HL-60 (cell line): ENCODE data around the gene ABHD4.

Experiments
- DNase-seq, 2 experiments: peaks; one replicate each; pipeline ENCODE4 v3.0.0-alpha.2; 2010 to 2020; ENCODE audit warnings: low read depth in 1 of 2, low spot score in 1 of 2
- H3K27ac ChIP-seq: fragments of 250-450 bp; sonication (Bioruptor Pico); replicated peaks from 2 replicates; pipeline ENCODE4 v1.5.1; 2020; ENCODE audit warnings: mild to moderate bottlenecking, moderate library complexity
- H3K27me3 ChIP-seq: fragments of 250-450 bp; sonication (Bioruptor Pico); 2 replicates; pipeline ENCODE4 v1.5.1; 2021; ENCODE audit warnings: mild to moderate bottlenecking, moderate library complexity; ENCODE audit not compliant: insufficient read depth, poor library complexity, severe bottlenecking
- H3K4me3 ChIP-seq: replicated peaks from 2 replicates; pipeline ENCODE4 v1.5.1; 2011; ENCODE audit warnings: mild to moderate bottlenecking, control low read depth, low read length; ENCODE audit not compliant: insufficient read depth
- CTCF ChIP-seq: IDR thresholded peaks from one replicate; pipeline ENCODE4 v1.5.1; 2011; ENCODE audit warnings: low read length, control low read depth, inconsistent platforms; ENCODE audit not compliant: insufficient read depth
- GABPA ChIP-seq: IDR thresholded peaks from 2 replicates; pipeline ENCODE4 v1.6.1; 2012; ENCODE audit warnings: low read depth
- POLR2AphosphoS5 ChIP-seq: IDR thresholded peaks from 2 replicates; pipeline ENCODE4 v1.6.1; 2012; ENCODE audit warnings: low read depth
- SPI1 ChIP-seq: IDR thresholded peaks from 2 replicates; pipeline ENCODE4 v1.6.1; 2012; ENCODE audit warnings: low read depth, mild to moderate bottlenecking, borderline replicate concordance
- TF ChIP-seq, protein P1 (sequence below): IDR thresholded peaks from 2 replicates; pipeline ENCODE4 v1.6.1; 2012; ENCODE audit warnings: low read depth; ENCODE audit not compliant: insufficient replicate concordance

The ABHD4 gene

DNA sequence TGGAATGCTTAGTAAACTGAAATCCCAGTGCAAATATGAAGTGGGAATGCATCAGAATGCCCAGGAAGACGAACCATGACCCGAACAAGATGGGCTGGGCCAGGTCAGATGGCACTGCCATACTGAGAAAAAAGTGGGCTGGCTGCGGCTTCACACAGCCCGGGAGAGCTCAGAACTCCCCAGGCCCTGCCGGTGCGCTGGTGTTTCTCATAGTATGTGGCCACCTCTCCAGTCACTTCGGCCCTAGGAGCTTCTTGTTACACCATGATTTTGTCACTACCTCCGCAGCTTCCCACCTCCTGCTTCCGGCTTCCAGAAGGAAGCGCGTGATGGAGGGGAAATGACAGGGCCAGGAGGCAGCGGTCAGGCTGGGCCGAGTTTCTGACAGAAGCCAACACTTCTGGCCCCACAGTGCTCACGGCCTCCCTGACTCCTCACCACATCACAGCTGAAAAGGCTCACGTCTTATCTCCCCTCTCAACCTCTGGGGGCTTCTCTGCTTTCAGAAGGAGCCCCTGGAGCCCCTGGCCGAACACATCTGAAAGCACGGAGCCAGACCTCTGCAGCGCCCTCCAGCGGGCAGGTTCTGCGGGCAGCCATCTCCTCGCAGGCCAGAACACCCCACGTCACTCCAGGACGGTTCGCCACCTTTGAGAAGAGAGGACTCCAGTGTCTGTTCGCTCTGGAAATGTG is 39.7 kb upstream of the ABHD4 start:
- no peak for DNase-seq
- peak overlapping the region; percentile 99 for H3K27ac ChIP-seq
- no peak overlapping the region for H3K4me3 ChIP-seq
- H3K27me3 ChIP-seq = no peaks in the 10 kb centered on the region
- TF ChIP-seq, protein P1, sequence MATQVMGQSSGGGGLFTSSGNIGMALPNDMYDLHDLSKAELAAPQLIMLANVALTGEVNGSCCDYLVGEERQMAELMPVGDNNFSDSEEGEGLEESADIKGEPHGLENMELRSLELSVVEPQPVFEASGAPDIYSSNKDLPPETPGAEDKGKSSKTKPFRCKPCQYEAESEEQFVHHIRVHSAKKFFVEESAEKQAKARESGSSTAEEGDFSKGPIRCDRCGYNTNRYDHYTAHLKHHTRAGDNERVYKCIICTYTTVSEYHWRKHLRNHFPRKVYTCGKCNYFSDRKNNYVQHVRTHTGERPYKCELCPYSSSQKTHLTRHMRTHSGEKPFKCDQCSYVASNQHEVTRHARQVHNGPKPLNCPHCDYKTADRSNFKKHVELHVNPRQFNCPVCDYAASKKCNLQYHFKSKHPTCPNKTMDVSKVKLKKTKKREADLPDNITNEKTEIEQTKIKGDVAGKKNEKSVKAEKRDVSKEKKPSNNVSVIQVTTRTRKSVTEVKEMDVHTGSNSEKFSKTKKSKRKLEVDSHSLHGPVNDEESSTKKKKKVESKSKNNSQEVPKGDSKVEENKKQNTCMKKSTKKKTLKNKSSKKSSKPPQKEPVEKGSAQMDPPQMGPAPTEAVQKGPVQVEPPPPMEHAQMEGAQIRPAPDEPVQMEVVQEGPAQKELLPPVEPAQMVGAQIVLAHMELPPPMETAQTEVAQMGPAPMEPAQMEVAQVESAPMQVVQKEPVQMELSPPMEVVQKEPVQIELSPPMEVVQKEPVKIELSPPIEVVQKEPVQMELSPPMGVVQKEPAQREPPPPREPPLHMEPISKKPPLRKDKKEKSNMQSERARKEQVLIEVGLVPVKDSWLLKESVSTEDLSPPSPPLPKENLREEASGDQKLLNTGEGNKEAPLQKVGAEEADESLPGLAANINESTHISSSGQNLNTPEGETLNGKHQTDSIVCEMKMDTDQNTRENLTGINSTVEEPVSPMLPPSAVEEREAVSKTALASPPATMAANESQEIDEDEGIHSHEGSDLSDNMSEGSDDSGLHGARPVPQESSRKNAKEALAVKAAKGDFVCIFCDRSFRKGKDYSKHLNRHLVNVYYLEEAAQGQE = no peak
- peak; percentile 20; the same call in 1 of the 2 replicates for TF ChIP-seq POLR2AphosphoS5

DNA sequence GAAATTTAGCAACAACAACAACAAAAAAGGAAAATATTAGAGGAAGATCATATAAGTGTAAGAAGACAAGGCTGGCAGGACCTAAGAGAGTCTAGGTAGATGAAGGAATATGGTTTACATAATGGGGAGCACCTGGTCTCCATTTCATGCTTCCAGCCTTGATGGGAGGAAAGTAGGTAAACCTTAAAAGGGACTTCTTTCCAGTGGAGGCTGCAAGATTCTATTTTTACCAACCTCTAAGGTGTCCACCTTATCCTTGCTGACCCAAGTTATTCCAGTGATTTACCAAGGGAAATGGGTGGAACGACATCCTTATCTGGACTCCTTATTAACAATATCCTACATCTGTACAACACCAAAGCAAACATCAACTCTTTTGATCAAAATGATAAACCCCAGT is 39.1 kb upstream of the ABHD4 start:
- Histone ChIP-seq H3K27me3 (no peaks in the 10 kb centered on the region), H3K27ac (no peak overlapping the region), H3K4me3 (no peak overlapping the region)
- DNase-seq = no peak
- TF ChIP-seq CTCF = no peak
- no peak for TF ChIP-seq GABPA
- no peak for TF ChIP-seq SPI1
- TF ChIP-seq POLR2AphosphoS5 = no peak
- TF ChIP-seq, protein P1 = no peak

DNA sequence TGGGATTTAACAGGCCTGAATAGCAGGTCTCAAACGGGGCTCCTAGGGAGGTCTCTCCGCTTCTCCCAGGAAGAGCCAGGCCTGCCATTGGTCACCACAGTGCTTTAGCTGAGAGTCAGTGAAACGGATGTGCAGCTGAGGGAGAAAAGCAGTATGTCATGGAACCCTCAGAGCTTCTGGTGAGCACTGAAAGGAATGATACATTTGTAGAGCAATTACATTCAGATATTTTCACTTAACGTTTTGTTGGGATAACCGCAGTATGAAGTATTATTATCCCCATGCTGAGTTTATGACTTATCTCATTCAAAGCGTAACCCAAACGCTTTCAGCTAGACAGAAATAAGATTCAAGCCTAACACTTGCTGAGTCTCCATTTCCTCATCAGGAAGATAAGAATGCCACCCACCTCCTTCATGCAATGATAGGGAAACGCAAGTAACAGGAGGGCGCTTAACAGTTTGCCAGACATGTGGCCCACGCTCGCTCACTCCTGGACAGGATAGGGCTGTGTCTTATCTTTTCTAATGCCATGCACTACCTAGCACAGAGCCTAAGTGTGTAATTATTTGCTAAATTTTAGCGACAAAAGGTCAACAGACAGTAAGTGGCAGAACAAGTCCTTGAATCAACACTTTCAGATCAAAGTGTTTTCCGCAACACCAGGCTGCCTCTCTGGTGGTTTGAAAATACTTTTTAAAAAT is 37.3 kb upstream of the ABHD4 start:
- Histone ChIP-seq H3K4me3 (no peak overlapping the region), H3K27ac (peak overlapping the region; percentile 56), H3K27me3 (no peaks in the 10 kb centered on the region)
- no peak for TF ChIP-seq POLR2AphosphoS5
- TF ChIP-seq GABPA = no peak
- no peak for DNase-seq

DNA sequence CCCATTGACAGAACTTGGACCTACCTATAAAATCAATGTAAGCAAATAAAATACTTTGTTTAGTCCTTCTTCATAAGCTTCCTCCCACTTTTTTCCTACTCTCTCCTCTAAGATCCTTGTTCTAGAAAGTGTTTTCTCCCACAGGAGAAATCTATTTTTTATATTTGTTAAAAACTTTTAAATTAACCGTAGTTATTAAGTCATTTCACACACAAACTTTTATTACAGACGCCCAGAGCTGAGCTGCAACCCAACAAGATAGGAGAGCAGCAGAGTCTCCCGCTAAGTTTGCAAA is 36.8 kb upstream of the ABHD4 start:
- Histone ChIP-seq H3K4me3 (no peak overlapping the region), H3K27ac (peak overlapping the region; percentile 56), H3K27me3 (no peaks in the 10 kb centered on the region)
- TF ChIP-seq POLR2AphosphoS5 = no peak
- TF ChIP-seq CTCF = no peak
- TF ChIP-seq SPI1 = no peak
- DNase-seq = no peak
